Breast epithelium (tissue), 3 donors: ENCODE data around the gene DPYD.

ENCODE experiments used
- CTCF ChIP-seq, 3 donors: fragments of 450-650 bp; IDR thresholded peaks; one replicate each; pipeline ENCODE4 v1.5.1; 2016 to 2017; ENCODE audit warnings: antibody characterized with exemption in 3 of 3, mild to moderate bottlenecking in 3 of 3, moderate library complexity in 3 of 3
- POLR2A ChIP-seq: fragments of 450-650 bp; IDR thresholded peaks from one replicate; pipeline ENCODE4 v1.6.1; 2016; ENCODE audit warnings: antibody characterized with exemption, mild to moderate bottlenecking, moderate library complexity
- POLR2AphosphoS5 ChIP-seq, 3 donors: sonication (generic); formaldehyde crosslinking; IDR thresholded peaks; one replicate each; pipeline ENCODE4 v1.6.1; 2017; ENCODE audit warnings: antibody characterized with exemption in 3 of 3

DNA sequence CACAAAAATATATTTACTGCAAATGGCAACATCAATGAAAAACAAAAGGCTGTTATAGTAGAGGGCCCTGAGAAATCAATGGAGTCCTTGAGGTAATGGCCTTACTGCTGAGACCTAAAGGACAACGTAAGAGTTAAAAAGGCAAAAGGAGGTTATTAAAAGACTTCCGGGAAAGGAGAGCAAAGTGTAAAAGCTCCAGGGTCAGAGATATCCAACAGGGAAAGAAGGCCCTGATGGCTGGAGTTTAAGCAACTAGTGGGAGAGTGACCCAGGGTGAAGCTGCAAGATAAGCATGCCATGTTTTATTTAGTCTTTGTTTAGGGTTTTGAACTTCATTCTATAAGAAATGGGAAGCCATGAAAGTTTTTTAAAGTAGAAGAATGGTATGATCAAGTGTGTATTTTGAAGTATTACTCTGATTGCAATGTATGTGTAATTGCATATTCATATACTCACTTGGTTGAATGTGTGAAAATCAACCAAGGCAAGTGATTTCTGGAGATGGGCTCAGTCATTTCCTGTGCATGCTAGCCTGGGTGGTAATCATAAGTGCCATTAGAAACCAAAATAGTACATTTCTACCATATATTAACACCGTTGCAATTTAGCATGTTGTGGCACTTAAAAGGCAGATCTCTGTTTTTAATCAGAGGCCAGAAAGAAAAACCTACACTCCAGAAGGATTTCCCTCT is 5.3 kb upstream of the DPYD start:
- TF ChIP-seq CTCF (IDR thresholded peaks at IDR 0.05) (no peak), POLR2AphosphoS5 (IDR thresholded peaks at IDR 0.05) (no peak), POLR2A (no peak)
